HepG2 (cell line): Measurements from ENCODE around the gene COX14. TPM values are rescaled to one million over a fixed set of nuclear protein-coding genes. Genes with fewer than 3 reads are reported as not detected.

Source experiments
- HNRNPK ChIP-seq: fragments of 200-400 bp; formaldehyde crosslinking; IDR thresholded peaks from 2 replicates; pipeline ENCODE4 v1.6.1; 2018; ENCODE audit warnings: low read length, low read depth, moderate library complexity, mild to moderate bottlenecking; ENCODE audit not compliant: poor library complexity, severe bottlenecking
- JUN ChIP-seq: sonication (generic); formaldehyde crosslinking; IDR thresholded peaks from 2 replicates; pipeline ENCODE4 v1.4.0; 2020; ENCODE audit warnings: mild to moderate bottlenecking, missing genetic modification reagents
- PHF21A ChIP-seq: sonication (generic); formaldehyde crosslinking; IDR thresholded peaks from 2 replicates; pipeline ENCODE4 v1.5.0; 2020; ENCODE audit warnings: mild to moderate bottlenecking, missing genetic modification reagents
- ZNF609 ChIP-seq: sonication (generic); formaldehyde crosslinking; IDR thresholded peaks from 2 replicates; pipeline ENCODE4 v1.4.0; 2020; ENCODE audit warnings: mild to moderate bottlenecking, missing genetic modification reagents, borderline replicate concordance
- polyA plus RNA-seq, 8 experiments: library from polyadenylated mRNA; depleted of rRNA in 3 of 8; stranded (reverse) in 7 of 8; unstranded in 1 of 8; fragments of >200 nt; fragmentation: Illumina TruSeq in 4 of 8; extraction: Trizol in 4 of 8; gene quantifications; 2 replicates each; pipeline versions ENCODE4 v1.2.1 to v1.2.3, GENCODE V29; 2011 to 2016; ENCODE audit warnings: low read depth in 4 of 8, missing spikeins in 1 of 8, mixed read lengths in 1 of 8; ENCODE audit not compliant: insufficient read depth in 1 of 8
- total RNA-seq, 5 experiments: library from RNA; depleted of rRNA; stranded (reverse); fragments of >200 nt; fragmentation: Illumina TruSeq; extraction: Trizol; gene quantifications; 2 replicates each; pipeline ENCODE4 v1.2.3, GENCODE V29; 2016; ENCODE audit warnings: low read depth in 1 of 5
- TF ChIP-seq, protein P1 (sequence below), 2 experiments: sonication (generic) in 1 of 2; formaldehyde crosslinking in 1 of 2; IDR thresholded peaks; 2 replicates each; pipeline versions ENCODE4 v1.5.1 to v1.6.1; 2011 to 2020; ENCODE audit warnings: borderline replicate concordance in 1 of 2, low read depth in 1 of 2, low read length in 1 of 2, mild to moderate bottlenecking in 1 of 2, missing genetic modification reagents in 1 of 2, moderate library complexity in 1 of 2
- TF ChIP-seq, protein P2 (sequence below): sonication (generic); formaldehyde crosslinking; IDR thresholded peaks from 2 replicates; pipeline ENCODE4 v1.8.1; 2022; ENCODE audit warnings: low read depth, mild to moderate bottlenecking, missing genetic modification reagents
- TF ChIP-seq, protein P3 (sequence below): sonication (generic); formaldehyde crosslinking; IDR thresholded peaks from 2 replicates; pipeline ENCODE4 v1.4.0; 2020; ENCODE audit warnings: missing genetic modification reagents, borderline replicate concordance

The COX14 gene
- total and polyA plus RNA-seq, 2 of the 13 experiments (the other 11 are each of a cell fraction or from before 2014, with no cell fraction given): 53.0 to 71.6 TPM

GRCh38 chr12:50062728-50063460, 49.1 kb upstream of the COX14 start (continued):
- TF ChIP-seq, protein P1, sequence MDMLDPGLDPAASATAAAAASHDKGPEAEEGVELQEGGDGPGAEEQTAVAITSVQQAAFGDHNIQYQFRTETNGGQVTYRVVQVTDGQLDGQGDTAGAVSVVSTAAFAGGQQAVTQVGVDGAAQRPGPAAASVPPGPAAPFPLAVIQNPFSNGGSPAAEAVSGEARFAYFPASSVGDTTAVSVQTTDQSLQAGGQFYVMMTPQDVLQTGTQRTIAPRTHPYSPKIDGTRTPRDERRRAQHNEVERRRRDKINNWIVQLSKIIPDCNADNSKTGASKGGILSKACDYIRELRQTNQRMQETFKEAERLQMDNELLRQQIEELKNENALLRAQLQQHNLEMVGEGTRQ (IDR thresholded peaks at IDR 0.05; ENCODE audit: low read depth, low read length): no peak
- TF ChIP-seq, protein P1 (CRISPR knock-in tag; IDR thresholded peaks at IDR 0.05; ENCODE audit: borderline replicate concordance): no peak
- TF ChIP-seq PHF21A (no peak), HNRNPK (no peak), ZNF609 (CRISPR knock-in tag) (no peak), JUN (CRISPR knock-in tag) (no peak)
- TF ChIP-seq, protein P2, sequence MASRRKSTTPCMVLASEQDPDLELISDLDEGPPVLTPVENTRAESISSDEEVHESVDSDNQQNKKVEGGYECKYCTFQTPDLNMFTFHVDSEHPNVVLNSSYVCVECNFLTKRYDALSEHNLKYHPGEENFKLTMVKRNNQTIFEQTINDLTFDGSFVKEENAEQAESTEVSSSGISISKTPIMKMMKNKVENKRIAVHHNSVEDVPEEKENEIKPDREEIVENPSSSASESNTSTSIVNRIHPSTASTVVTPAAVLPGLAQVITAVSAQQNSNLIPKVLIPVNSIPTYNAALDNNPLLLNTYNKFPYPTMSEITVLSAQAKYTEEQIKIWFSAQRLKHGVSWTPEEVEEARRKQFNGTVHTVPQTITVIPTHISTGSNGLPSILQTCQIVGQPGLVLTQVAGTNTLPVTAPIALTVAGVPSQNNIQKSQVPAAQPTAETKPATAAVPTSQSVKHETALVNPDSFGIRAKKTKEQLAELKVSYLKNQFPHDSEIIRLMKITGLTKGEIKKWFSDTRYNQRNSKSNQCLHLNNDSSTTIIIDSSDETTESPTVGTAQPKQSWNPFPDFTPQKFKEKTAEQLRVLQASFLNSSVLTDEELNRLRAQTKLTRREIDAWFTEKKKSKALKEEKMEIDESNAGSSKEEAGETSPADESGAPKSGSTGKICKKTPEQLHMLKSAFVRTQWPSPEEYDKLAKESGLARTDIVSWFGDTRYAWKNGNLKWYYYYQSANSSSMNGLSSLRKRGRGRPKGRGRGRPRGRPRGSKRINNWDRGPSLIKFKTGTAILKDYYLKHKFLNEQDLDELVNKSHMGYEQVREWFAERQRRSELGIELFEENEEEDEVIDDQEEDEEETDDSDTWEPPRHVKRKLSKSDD (CRISPR knock-in tag): no peak
- TF ChIP-seq, protein P3, sequence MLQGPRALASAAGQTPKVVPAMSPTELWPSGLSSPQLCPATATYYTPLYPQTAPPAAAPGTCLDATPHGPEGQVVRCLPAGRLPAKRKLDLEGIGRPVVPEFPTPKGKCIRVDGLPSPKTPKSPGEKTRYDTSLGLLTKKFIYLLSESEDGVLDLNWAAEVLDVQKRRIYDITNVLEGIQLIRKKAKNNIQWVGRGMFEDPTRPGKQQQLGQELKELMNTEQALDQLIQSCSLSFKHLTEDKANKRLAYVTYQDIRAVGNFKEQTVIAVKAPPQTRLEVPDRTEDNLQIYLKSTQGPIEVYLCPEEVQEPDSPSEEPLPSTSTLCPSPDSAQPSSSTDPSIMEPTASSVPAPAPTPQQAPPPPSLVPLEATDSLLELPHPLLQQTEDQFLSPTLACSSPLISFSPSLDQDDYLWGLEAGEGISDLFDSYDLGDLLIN (CRISPR knock-in tag): no peak
